Loucy (cell line): Measurements from ENCODE around the gene ALDH1L2.

ENCODE experiments used
- H2AFZ ChIP-seq: fragments of 200-600 bp; sonication (generic); 2 replicates; pipeline ENCODE4 v1.6.0; 2016; ENCODE audit warnings: antibody characterized with exemption, mild to moderate bottlenecking, low read length, moderate library complexity
- H3F3A ChIP-seq: fragments of 200-600 bp; 2 replicates; pipeline ENCODE4 v1.6.0; 2016; ENCODE audit warnings: antibody characterized with exemption, low read depth, mild to moderate bottlenecking
- H3K27me3 ChIP-seq: fragments of 200-600 bp; sonication (generic); 2 replicates; pipeline ENCODE4 v1.6.1; 2014; ENCODE audit warnings: low read length, mild to moderate bottlenecking; ENCODE audit not compliant: insufficient read depth, poor library complexity, severe bottlenecking
- H3K36me3 ChIP-seq: fragments of 200-600 bp; sonication (generic); 2 replicates; pipeline ENCODE4 v1.6.1; 2016; ENCODE audit warnings: low read length; ENCODE audit not compliant: insufficient read depth
- H3K4me1 ChIP-seq: fragments of 200-600 bp; sonication (generic); 2 replicates; pipeline ENCODE4 v1.5.1; 2014; ENCODE audit warnings: low read length, mild to moderate bottlenecking; ENCODE audit not compliant: insufficient read depth, poor library complexity, severe bottlenecking
- H3K4me2 ChIP-seq: fragments of 200-600 bp; sonication (generic); 2 replicates; pipeline ENCODE4 v1.6.0; 2014; ENCODE audit warnings: antibody characterized with exemption, low read length, low read depth, mild to moderate bottlenecking; ENCODE audit not compliant: poor library complexity, severe bottlenecking
- H3K4me3 ChIP-seq: fragments of 200-600 bp; sonication (generic); 2 replicates; pipeline ENCODE4 v1.5.1; 2014; ENCODE audit warnings: low read length, mild to moderate bottlenecking, mixed read lengths; ENCODE audit not compliant: poor library complexity, severe bottlenecking
- H3K79me2 ChIP-seq: fragments of 200-600 bp; sonication (generic); 2 replicates; pipeline ENCODE4 v1.6.1; 2014; ENCODE audit warnings: low read length; ENCODE audit not compliant: insufficient read depth
- H3K9ac ChIP-seq: fragments of 200-600 bp; sonication (generic); 2 replicates; pipeline ENCODE4 v1.6.0; 2014; ENCODE audit warnings: mild to moderate bottlenecking, low read depth, low read length, moderate library complexity; ENCODE audit not compliant: poor library complexity, severe bottlenecking
- H3K9me2 ChIP-seq: fragments of 200-600 bp; sonication (generic); replicated peaks from 2 replicates; pipeline ENCODE4 v1.6.1; 2016; ENCODE audit warnings: low read depth, low read length, mixed read lengths
- H3K9me3 ChIP-seq: fragments of 200-600 bp; sonication (generic); 2 replicates; pipeline ENCODE4 v1.6.1; 2014; ENCODE audit warnings: mild to moderate bottlenecking, antibody characterized with exemption, low read length, low read depth; ENCODE audit not compliant: insufficient read depth
- H4K20me1 ChIP-seq: fragments of 200-600 bp; sonication (generic); 2 replicates; pipeline ENCODE4 v1.6.0; 2014; ENCODE audit warnings: antibody characterized with exemption, low read length, mild to moderate bottlenecking; ENCODE audit not compliant: insufficient read depth, poor library complexity, severe bottlenecking
- CTCF ChIP-seq: fragments of 200-600 bp; sonication (generic); conservative IDR thresholded peaks from 2 replicates; pipeline ENCODE4 v1.5.1; 2014; ENCODE audit warnings: mild to moderate bottlenecking, antibody characterized with exemption, low read length
- EZH2phosphoT487 ChIP-seq: fragments of 200-600 bp; IDR thresholded peaks from 2 replicates; pipeline ENCODE4 v1.6.1; 2018; ENCODE audit warnings: antibody characterized with exemption, mild to moderate bottlenecking, moderate library complexity, borderline replicate concordance

ALDH1L2 gene

GRCh38 chr12:105041186-105041585 lies 43.1 kb downstream of the ALDH1L2 start:
- H3K9ac ChIP-seq: no peak overlapping the region
- no peaks in the 10 kb centered on the region for H3K27me3 ChIP-seq
- no peaks in the 10 kb centered on the region for H3F3A ChIP-seq
- no peaks in the 10 kb centered on the region for H3K36me3 ChIP-seq
- H3K4me3 ChIP-seq: no peak overlapping the region
- no peaks in the 10 kb centered on the region for H3K79me2 ChIP-seq
- peaks cover 12% of the 10 kb centered on the region for H3K4me1 ChIP-seq
- no peak overlapping the region for H2AFZ ChIP-seq
- H3K9me3 ChIP-seq: no peaks in the 10 kb centered on the region
- no peaks in the 10 kb centered on the region for H3K9me2 ChIP-seq
- H4K20me1 ChIP-seq: no peaks in the 10 kb centered on the region
- TF ChIP-seq CTCF: no peak
- no peak for TF ChIP-seq EZH2phosphoT487
- H3K4me2 ChIP-seq: no peak overlapping the region

- Histone ChIP-seq H3K9ac (no peak overlapping the region), H3K79me2 (no peaks in the 10 kb centered on the region), H3F3A (no peaks in the 10 kb centered on the region), H3K4me3 (no peak overlapping the region), H3K9me3 (no peaks in the 10 kb centered on the region), H2AFZ (no peak overlapping the region), H3K4me1 (peaks cover 12% of the 10 kb centered on the region), H3K27me3 (no peaks in the 10 kb centered on the region), H4K20me1 (no peaks in the 10 kb centered on the region), H3K4me2 (no peak overlapping the region), H3K9me2 (no peaks in the 10 kb centered on the region), H3K36me3 (no peaks in the 10 kb centered on the region)
- no peak for TF ChIP-seq EZH2phosphoT487
- no peak for TF ChIP-seq CTCF
Observed at GRCh38 chr12:105040476-105040875, 43.8 kb downstream of the ALDH1L2 start.

- no peak for TF ChIP-seq EZH2phosphoT487
- no peak for TF ChIP-seq CTCF
- no peaks in the 10 kb centered on the region for H3K9me2 ChIP-seq
- H3K36me3 ChIP-seq: no peaks in the 10 kb centered on the region
- no peaks in the 10 kb centered on the region; the same call in 1 of the 2 replicates for H3F3A ChIP-seq
- no peak overlapping the region for H3K4me3 ChIP-seq
- H3K4me2 ChIP-seq: peak overlapping the region; percentile 26
- H3K27me3 ChIP-seq: no peaks in the 10 kb centered on the region
- H4K20me1 ChIP-seq: no peaks in the 10 kb centered on the region
- H3K9me3 ChIP-seq: no peaks in the 10 kb centered on the region
- H2AFZ ChIP-seq: no peak overlapping the region
- peaks cover 30% of the 10 kb centered on the region for H3K4me1 ChIP-seq
- H3K9ac ChIP-seq: no peak overlapping the region
- H3K79me2 ChIP-seq: no peaks in the 10 kb centered on the region
Observed at GRCh38 chr12:105036937-105037649, 47.2 kb downstream of the ALDH1L2 start.
